Measurements from ENCODE around the gene PAX7.

Gene PAX7

GRCh38 chr1:18634276-18634675, 3.6 kb downstream of the PAX7 start:
- no peak overlapping the region for H3K4me3 Mint-ChIP-seq
- H3K36me3 Mint-ChIP-seq: no peaks in the 10 kb centered on the region
- H3K4me1 Mint-ChIP-seq (ENCODE audit: low read depth): peaks cover 29% of the 10 kb centered on the region
- peaks cover 58% of the 10 kb centered on the region for H3K27me3 Mint-ChIP-seq
- H3K9me3 Mint-ChIP-seq (ENCODE audit: low read depth): no peaks in the 10 kb centered on the region
- H3K27ac Mint-ChIP-seq: no peak overlapping the region

- H3K4me1 Mint-ChIP-seq (ENCODE audit: low read depth): peaks cover 34% of the 10 kb centered on the region
- no peak overlapping the region for H3K4me3 Mint-ChIP-seq
- H3K9me3 Mint-ChIP-seq (ENCODE audit: low read depth): no peaks in the 10 kb centered on the region
- no peak overlapping the region for H3K27ac Mint-ChIP-seq
- H3K36me3 Mint-ChIP-seq: no peaks in the 10 kb centered on the region
- peaks cover 64% of the 10 kb centered on the region for H3K27me3 Mint-ChIP-seq
Measured at GRCh38 chr1:18635070-18635577, 4.5 kb downstream of the PAX7 start.

GRCh38 chr1:18635891-18636595, 5.4 kb downstream of the PAX7 start:
- peaks cover 67% of the 10 kb centered on the region for H3K27me3 Mint-ChIP-seq
- no peak overlapping the region for H3K4me3 Mint-ChIP-seq
- H3K36me3 Mint-ChIP-seq: no peaks in the 10 kb centered on the region
- peaks cover 34% of the 10 kb centered on the region for H3K4me1 Mint-ChIP-seq (ENCODE audit: low read depth)
- peak overlapping the region; percentile 24 for H3K27ac Mint-ChIP-seq
- no peaks in the 10 kb centered on the region for H3K9me3 Mint-ChIP-seq (ENCODE audit: low read depth)

GRCh38 chr1:18636596-18637508, 6.2 kb downstream of the PAX7 start:
- Mint-ChIP-seq H3K36me3 (no peaks in the 10 kb centered on the region), H3K27ac (no peak overlapping the region), H3K27me3 (peaks cover 71% of the 10 kb centered on the region), H3K4me1 (ENCODE audit: low read depth) (peaks cover 33% of the 10 kb centered on the region), H3K9me3 (ENCODE audit: low read depth) (no peaks in the 10 kb centered on the region), H3K4me3 (no peak overlapping the region)

GRCh38 chr1:18637511-18637960, 6.9 kb downstream of the PAX7 start:
- Mint-ChIP-seq H3K4me3 (no peak overlapping the region), H3K4me1 (ENCODE audit: low read depth) (peaks cover 33% of the 10 kb centered on the region), H3K9me3 (ENCODE audit: low read depth) (no peaks in the 10 kb centered on the region), H3K27me3 (peaks cover 71% of the 10 kb centered on the region), H3K27ac (no peak overlapping the region), H3K36me3 (no peaks in the 10 kb centered on the region)

- no peak overlapping the region for H3K27ac Mint-ChIP-seq
- H3K27me3 Mint-ChIP-seq: peaks cover 69% of the 10 kb centered on the region
- H3K4me3 Mint-ChIP-seq: no peak overlapping the region
- no peaks in the 10 kb centered on the region for H3K9me3 Mint-ChIP-seq (ENCODE audit: low read depth)
- H3K36me3 Mint-ChIP-seq: no peaks in the 10 kb centered on the region
- peaks cover 34% of the 10 kb centered on the region for H3K4me1 Mint-ChIP-seq (ENCODE audit: low read depth)
Measured at GRCh38 chr1:18637962-18638834, 7.6 kb downstream of the PAX7 start.

GRCh38 chr1:18638835-18639364, 8.3 kb downstream of the PAX7 start:
- Mint-ChIP-seq H3K27me3 (peaks cover 65% of the 10 kb centered on the region), H3K27ac (no peak overlapping the region), H3K4me3 (no peak overlapping the region), H3K9me3 (ENCODE audit: low read depth) (no peaks in the 10 kb centered on the region), H3K4me1 (ENCODE audit: low read depth) (peaks cover 36% of the 10 kb centered on the region), H3K36me3 (no peaks in the 10 kb centered on the region)

- no peaks in the 10 kb centered on the region for H3K9me3 Mint-ChIP-seq (ENCODE audit: low read depth)
- no peaks in the 10 kb centered on the region for H3K36me3 Mint-ChIP-seq
- peaks cover 41% of the 10 kb centered on the region for H3K4me1 Mint-ChIP-seq (ENCODE audit: low read depth)
- peaks cover 63% of the 10 kb centered on the region for H3K27me3 Mint-ChIP-seq
- no peak overlapping the region for H3K27ac Mint-ChIP-seq
- H3K4me3 Mint-ChIP-seq: no peak overlapping the region
Measured at GRCh38 chr1:18639368-18640055, 8.9 kb downstream of the PAX7 start.

GRCh38 chr1:18640228-18641004, 9.8 kb downstream of the PAX7 start:
- H3K4me1 Mint-ChIP-seq (ENCODE audit: low read depth): peaks cover 50% of the 10 kb centered on the region

GRCh38 chr1:18641005-18641941, 10.6 kb downstream of the PAX7 start:
- Mint-ChIP-seq H3K36me3 (no peaks in the 10 kb centered on the region), H3K9me3 (ENCODE audit: low read depth) (no peaks in the 10 kb centered on the region), H3K27me3 (peaks cover 62% of the 10 kb centered on the region), H3K4me1 (ENCODE audit: low read depth) (peaks cover 52% of the 10 kb centered on the region), H3K4me3 (no peak overlapping the region), H3K27ac (no peak overlapping the region)

More at GRCh38 chr1:18640228-18641004, 9.8 kb downstream of the PAX7 start:
- no peaks in the 10 kb centered on the region for H3K36me3 Mint-ChIP-seq
- H3K27ac Mint-ChIP-seq: no peak overlapping the region
- H3K9me3 Mint-ChIP-seq (ENCODE audit: low read depth): no peaks in the 10 kb centered on the region
- H3K4me3 Mint-ChIP-seq: no peak overlapping the region
- peaks cover 66% of the 10 kb centered on the region for H3K27me3 Mint-ChIP-seq

- H3K4me3 Mint-ChIP-seq: no peak overlapping the region
- no peaks in the 10 kb centered on the region for H3K9me3 Mint-ChIP-seq (ENCODE audit: low read depth)
- peaks cover 47% of the 10 kb centered on the region for H3K4me1 Mint-ChIP-seq (ENCODE audit: low read depth)
- peaks cover 59% of the 10 kb centered on the region for H3K27me3 Mint-ChIP-seq
- H3K27ac Mint-ChIP-seq: no peak overlapping the region
- no peaks in the 10 kb centered on the region for H3K36me3 Mint-ChIP-seq
Measured at GRCh38 chr1:18642278-18643095, 11.8 kb downstream of the PAX7 start.

Data from activated naive CD8-positive, alpha-beta T cell (primary cell).